Esophagus (tissue), 2 donors: ENCODE measurements around the gene VPS13D. TPM values are rescaled to one million over a fixed set of nuclear protein-coding genes. Genes with fewer than 3 reads are reported as not detected.

Source experiments
- H3K27ac ChIP-seq, 2 donors: one replicate each; pipeline ENCODE4 v1.5.1; 2013; ENCODE audit warnings: low read depth in 2 of 2, mild to moderate bottlenecking in 2 of 2, inconsistent platforms in 1 of 2, low read length in 1 of 2, moderate library complexity in 1 of 2
- H3K27me3 ChIP-seq, 2 donors: one replicate each; pipeline ENCODE4 v1.6.1; 2013; ENCODE audit warnings: low read length in 2 of 2, control low read depth in 1 of 2, mild to moderate bottlenecking in 1 of 2; ENCODE audit not compliant: insufficient read depth in 2 of 2, control insufficient read depth in 1 of 2
- H3K36me3 ChIP-seq, 2 donors: one replicate each; pipeline ENCODE4 v1.6.1; 2013; ENCODE audit warnings: low read length in 1 of 2; ENCODE audit not compliant: control insufficient read depth in 2 of 2, insufficient read depth in 2 of 2
- H3K4me1 ChIP-seq, 2 donors: one replicate each; pipeline ENCODE4 v1.6.1; 2013; ENCODE audit warnings: low read length in 1 of 2; ENCODE audit not compliant: control insufficient read depth in 2 of 2, insufficient read depth in 2 of 2
- H3K4me3 ChIP-seq, 2 donors: one replicate each; pipeline ENCODE4 v1.5.1; 2013; ENCODE audit warnings: low read length in 2 of 2, mild to moderate bottlenecking in 2 of 2, low read depth in 1 of 2, moderate library complexity in 1 of 2
- H3K9me3 ChIP-seq, 2 donors: one replicate each; pipeline ENCODE4 v1.6.1; 2013; ENCODE audit warnings: mild to moderate bottlenecking in 2 of 2, low read depth in 1 of 2, low read length in 1 of 2, moderate library complexity in 1 of 2; ENCODE audit not compliant: control insufficient read depth in 2 of 2, insufficient read depth in 1 of 2
- WGBS, 2 donors: extraction: QIAGEN DNeasy Blood & Tissue Kit; methylation state at CpG; one replicate each; pipeline ENCODE4 v1.1.7; 2013; 5-methylcytosine and 5-hydroxymethylcytosine counted together
- polyA plus RNA-seq, 2 donors: library from polyadenylated mRNA; stranded (reverse); fragments of 200-250 nt; gene quantifications; one replicate each; pipeline ENCODE4 v1.2.3, GENCODE V29; 2013
- donor health status: healthy with polysubstance abuse.
- donor health status: Bipolar disorder and iron deficiency.

Gene VPS13D
- polyA plus RNA-seq, 2 donors = 26.3 to 36.9 TPM

GRCh38 chr1:12444329-12444841 is 214.6 kb downstream of the VPS13D start:
- no peak overlapping the region for H3K27ac ChIP-seq
- no peaks in the 10 kb centered on the region for H3K36me3 ChIP-seq
- H3K4me1 ChIP-seq = peaks cover 3 to 6% of the 10 kb centered on the region in 2 donors
- WGBS, 2 donors = 95 to 97% methylated on average over 4 of the region's 4 CpGs
- H3K9me3 ChIP-seq = no peaks in the 10 kb centered on the region
- H3K4me3 ChIP-seq = no peak overlapping the region
- H3K27me3 ChIP-seq = no peaks in the 10 kb centered on the region

- Histone ChIP-seq H3K4me3 (no peak overlapping the region), H3K27ac (no peak overlapping the region), H3K4me1 (peaks cover 6 to 8% of the 10 kb centered on the region in 2 donors), H3K36me3 (peaks cover 0 to 2% of the 10 kb centered on the region in 2 donors), H3K27me3 (no peaks in the 10 kb centered on the region), H3K9me3 (no peaks in the 10 kb centered on the region)
- 87 to 93% methylated on average over 3 of the region's 3 CpGs for WGBS, 2 donors
Observed at GRCh38 chr1:12445257-12445656, 215.4 kb downstream of the VPS13D start.

- no peaks in the 10 kb centered on the region for H3K27me3 ChIP-seq
- H3K4me3 ChIP-seq = no peak overlapping the region
- H3K9me3 ChIP-seq = no peaks in the 10 kb centered on the region
- H3K27ac ChIP-seq = peak overlapping the region; percentile 22 to 89
- WGBS, 2 donors = 91 to 92% methylated on average over 2 of the region's 2 CpGs
- peaks cover 0 to 4% of the 10 kb centered on the region in 2 donors for H3K36me3 ChIP-seq
- H3K4me1 ChIP-seq = peaks cover 8 to 10% of the 10 kb centered on the region in 2 donors
Observed at GRCh38 chr1:12446593-12446992, 216.8 kb downstream of the VPS13D start.

DNA sequence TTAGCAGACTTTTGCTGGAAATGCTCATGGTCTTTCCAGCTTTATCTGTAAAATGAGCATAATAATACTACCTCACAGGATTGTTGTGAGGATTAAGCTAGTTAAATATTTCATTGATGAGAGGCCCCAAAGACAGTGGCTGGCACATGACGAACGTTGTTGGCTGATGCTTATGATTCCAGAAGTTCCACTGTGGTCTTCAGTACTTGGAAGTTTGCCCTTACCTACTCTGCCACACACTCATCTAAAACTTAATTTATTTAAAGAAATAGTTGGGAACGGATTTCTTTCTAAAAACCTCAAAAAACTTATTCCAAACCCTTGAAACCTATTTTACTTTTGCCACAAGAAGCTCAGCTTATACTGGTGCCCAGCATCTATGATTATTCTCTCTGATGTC is 217.5 kb downstream of the VPS13D start:
- H3K4me1 ChIP-seq = peaks cover 8 to 10% of the 10 kb centered on the region in 2 donors
- H3K4me3 ChIP-seq = no peak overlapping the region
- H3K36me3 ChIP-seq = peaks cover 2 to 4% of the 10 kb centered on the region in 2 donors
- H3K9me3 ChIP-seq = no peaks in the 10 kb centered on the region
- H3K27ac ChIP-seq = peak overlapping the region; percentile 26 to 89
- WGBS, 2 donors = 31 to 37% methylated on average over 3 of the region's 3 CpGs
- no peaks in the 10 kb centered on the region for H3K27me3 ChIP-seq

DNA sequence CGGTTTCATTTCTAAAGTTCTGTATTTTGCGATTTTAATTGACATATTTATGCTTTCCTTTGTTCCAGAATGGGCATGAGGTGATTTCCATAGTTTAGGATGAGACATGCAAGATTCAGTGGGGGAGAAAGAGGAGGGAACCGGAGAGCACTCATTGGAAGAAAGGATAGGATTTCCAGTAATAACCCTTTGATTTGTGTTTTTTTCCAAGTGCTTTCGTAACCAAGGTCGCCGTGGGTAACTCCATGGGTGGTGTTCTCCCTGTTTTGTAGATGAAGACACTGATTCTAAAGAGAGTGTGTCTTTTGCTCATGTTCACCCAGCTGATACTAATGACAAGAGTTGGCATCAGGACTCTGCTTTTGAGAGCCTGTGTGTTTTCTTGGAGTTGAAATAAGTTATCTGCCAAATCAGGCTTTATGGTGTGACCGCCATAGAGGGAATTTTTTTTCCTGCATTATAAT is 218.1 kb downstream of the VPS13D start:
- peaks cover 8 to 10% of the 10 kb centered on the region in 2 donors for H3K4me1 ChIP-seq
- H3K36me3 ChIP-seq = peaks cover 4% of the 10 kb centered on the region in 2 donors
- 29 to 54% methylated on average over 7 of the region's 7 CpGs for WGBS, 2 donors
- no peaks in the 10 kb centered on the region for H3K27me3 ChIP-seq
- no peak overlapping the region for H3K4me3 ChIP-seq
- H3K9me3 ChIP-seq = no peaks in the 10 kb centered on the region
- peak overlapping the region; percentile 89 to 90 for H3K27ac ChIP-seq

DNA sequence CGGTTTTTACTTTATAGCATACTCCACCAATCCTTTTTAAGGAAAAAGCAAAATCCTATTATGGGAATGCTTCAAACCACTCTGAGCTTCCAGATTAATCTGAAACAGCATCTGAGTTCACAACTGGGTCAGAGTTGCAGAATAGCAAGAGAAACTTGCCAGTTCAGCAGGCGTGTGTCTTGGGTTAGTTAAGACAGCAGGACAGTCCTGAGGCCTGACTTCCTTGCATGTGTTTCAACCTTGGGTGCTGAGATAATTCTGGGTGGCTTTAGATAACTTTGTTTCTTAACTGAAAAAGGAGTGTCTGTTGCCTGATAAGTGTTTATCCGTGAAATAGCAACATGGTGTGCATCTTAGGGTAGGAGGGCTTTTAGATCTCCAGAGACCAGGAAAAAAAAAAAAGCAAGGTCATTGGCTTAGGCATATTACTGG is 218.9 kb downstream of the VPS13D start:
- H3K4me1 ChIP-seq = peaks cover 8 to 10% of the 10 kb centered on the region in 2 donors
- no peaks in the 10 kb centered on the region for H3K9me3 ChIP-seq
- H3K36me3 ChIP-seq = peaks cover 4% of the 10 kb centered on the region in 2 donors
- H3K4me3 ChIP-seq = no peak overlapping the region
- no peaks in the 10 kb centered on the region for H3K27me3 ChIP-seq
- H3K27ac ChIP-seq = peak overlapping the region; percentile 87 to 89
- WGBS, 2 donors = 28 to 30% methylated on average over 3 of the region's 3 CpGs

DNA sequence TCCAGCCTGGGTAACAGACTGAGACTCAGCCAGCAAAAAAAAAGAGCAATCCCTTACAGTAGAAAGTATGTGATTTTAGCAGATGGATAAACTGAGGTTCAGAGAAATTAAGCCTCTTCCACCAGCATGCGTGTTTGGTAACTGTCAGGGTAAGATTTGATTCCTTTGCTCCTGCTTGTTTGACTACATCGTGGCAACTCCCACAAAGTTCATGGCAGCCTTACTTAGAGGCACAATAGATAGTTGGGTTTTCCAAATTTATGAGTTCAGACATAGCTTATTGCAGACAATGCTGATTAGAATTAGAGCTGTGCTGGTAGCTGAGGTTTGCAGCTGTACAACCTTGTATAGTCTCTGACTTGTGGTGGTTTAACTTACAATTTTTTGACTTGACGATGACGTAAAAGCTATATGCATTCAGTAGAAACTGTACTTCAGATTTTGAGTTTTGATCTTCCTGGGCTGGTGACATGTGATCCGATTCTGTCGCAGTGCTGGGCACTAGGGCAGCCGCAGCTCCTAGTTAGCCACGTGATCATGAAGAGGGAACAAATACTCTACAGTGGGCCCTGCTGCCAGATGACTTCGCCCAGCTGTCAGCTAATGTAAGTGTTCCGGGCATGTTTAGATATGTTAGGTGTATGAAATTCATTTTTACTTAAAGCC is 220.4 kb downstream of the VPS13D start:
- Histone ChIP-seq H3K4me3 (no peak overlapping the region), H3K27ac (peak overlapping the region; percentile 89 to 90), H3K9me3 (no peaks in the 10 kb centered on the region), H3K36me3 (peaks cover 4% of the 10 kb centered on the region in 2 donors), H3K27me3 (no peaks in the 10 kb centered on the region), H3K4me1 (peaks cover 12 to 13% of the 10 kb centered on the region in 2 donors)
- 53 to 62% methylated on average over 10 of the region's 10 CpGs for WGBS, 2 donors

- peak overlapping the region; percentile 89 to 90 for H3K27ac ChIP-seq
- peaks cover 12 to 13% of the 10 kb centered on the region in 2 donors for H3K4me1 ChIP-seq
Observed at GRCh38 chr1:12450756-12451559, 221.1 kb downstream of the VPS13D start.

DNA sequence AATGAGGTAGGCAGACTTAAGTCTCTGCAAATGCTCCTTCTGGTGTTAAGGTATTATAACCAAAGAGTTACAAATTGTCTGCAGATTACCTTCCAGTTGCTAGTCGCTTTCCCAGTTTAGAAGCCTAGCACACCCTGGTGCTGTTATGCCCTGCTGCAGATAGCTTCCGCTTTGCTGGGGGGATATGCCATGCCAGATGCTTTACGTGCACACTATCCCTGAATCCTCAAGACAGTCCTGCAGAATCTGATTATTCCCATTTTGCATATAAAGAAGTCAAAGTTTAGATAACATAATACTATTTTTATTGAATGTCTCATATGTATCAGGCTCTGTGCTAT is 221.7 kb downstream of the VPS13D start:
- peak overlapping the region in 1 of 2 donors; percentile 20 for H3K27ac ChIP-seq
- H3K9me3 ChIP-seq = no peaks in the 10 kb centered on the region
- no peak overlapping the region for H3K4me3 ChIP-seq
- peaks cover 6 to 7% of the 10 kb centered on the region in 2 donors for H3K36me3 ChIP-seq
- H3K27me3 ChIP-seq = no peaks in the 10 kb centered on the region
- H3K4me1 ChIP-seq = peaks cover 12 to 13% of the 10 kb centered on the region in 2 donors
- 95 to 97% methylated on average over 3 of the region's 3 CpGs for WGBS, 2 donors

More at GRCh38 chr1:12450756-12451559, 221.1 kb downstream of the VPS13D start:
- Histone ChIP-seq H3K27me3 (no peaks in the 10 kb centered on the region), H3K4me3 (no peak overlapping the region), H3K9me3 (no peaks in the 10 kb centered on the region), H3K36me3 (peaks cover 4 to 5% of the 10 kb centered on the region in 2 donors)
- 51 to 71% methylated on average over 4 of the region's 4 CpGs for WGBS, 2 donors
